A673 (cell line): Measurements from ENCODE around the gene EHMT1.

Source experiments
- CTCF ChIP-seq: fragments of 300-800, 200-600 bp; sonication (generic); conservative IDR thresholded peaks from 2 replicates; pipeline ENCODE4 v1.5.1; 2017; ENCODE audit warnings: low read depth, mild to moderate bottlenecking, antibody characterized with exemption, low read length, moderate library complexity, mixed read lengths
- EZH2 ChIP-seq: fragments of 200-600 bp; sonication (generic); IDR thresholded peaks from 2 replicates; pipeline ENCODE4 v1.6.1; 2017; ENCODE audit warnings: borderline replicate concordance, low read depth, mild to moderate bottlenecking, mixed read lengths, antibody characterized with exemption, low read length; ENCODE audit not compliant: poor library complexity, severe bottlenecking

DNA sequence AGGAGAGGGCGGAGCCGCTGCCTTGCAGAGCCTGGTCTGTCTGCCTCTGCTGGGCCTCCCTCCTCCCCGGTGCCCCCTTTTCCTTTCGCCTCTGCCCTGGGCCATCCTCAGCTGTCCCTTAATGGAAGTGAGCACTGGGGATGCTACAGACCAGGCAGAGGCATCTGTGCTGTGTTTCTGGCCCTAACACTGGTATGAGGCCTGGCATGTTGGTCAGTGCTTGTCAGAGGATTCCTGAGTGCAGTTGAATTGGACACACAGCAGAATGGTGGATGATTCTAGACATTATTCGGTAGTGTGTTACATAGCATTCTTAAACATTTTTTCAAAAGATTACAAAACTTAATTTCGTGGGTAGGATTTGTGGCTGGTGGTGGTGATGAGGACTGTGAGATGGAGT, 88.6 kb downstream of the EHMT1 start:
- TF ChIP-seq CTCF: no peak
- no peak for TF ChIP-seq EZH2
